IPS-18c (cell line): ENCODE results near the gene LYPD4.
"Not testable (repeated sequence)": the region's sequence is repeated elsewhere in the genome, so short reads cannot be mapped to it uniquely, and the experiment has no call there.

Source experiments
- H3K4me3 ChIP-seq: 2 replicates; pipeline ENCODE4 v1.7.0; 2013; ENCODE audit warnings: low read depth, mild to moderate bottlenecking, low read length, moderate library complexity; ENCODE audit not compliant: insufficient read depth
- H3K9me3 ChIP-seq: one replicate; pipeline ENCODE4 v1.6.1; 2013; ENCODE audit warnings: mild to moderate bottlenecking, low read length, moderate library complexity; ENCODE audit not compliant: control insufficient read depth, insufficient read depth

LYPD4 gene

DNA sequence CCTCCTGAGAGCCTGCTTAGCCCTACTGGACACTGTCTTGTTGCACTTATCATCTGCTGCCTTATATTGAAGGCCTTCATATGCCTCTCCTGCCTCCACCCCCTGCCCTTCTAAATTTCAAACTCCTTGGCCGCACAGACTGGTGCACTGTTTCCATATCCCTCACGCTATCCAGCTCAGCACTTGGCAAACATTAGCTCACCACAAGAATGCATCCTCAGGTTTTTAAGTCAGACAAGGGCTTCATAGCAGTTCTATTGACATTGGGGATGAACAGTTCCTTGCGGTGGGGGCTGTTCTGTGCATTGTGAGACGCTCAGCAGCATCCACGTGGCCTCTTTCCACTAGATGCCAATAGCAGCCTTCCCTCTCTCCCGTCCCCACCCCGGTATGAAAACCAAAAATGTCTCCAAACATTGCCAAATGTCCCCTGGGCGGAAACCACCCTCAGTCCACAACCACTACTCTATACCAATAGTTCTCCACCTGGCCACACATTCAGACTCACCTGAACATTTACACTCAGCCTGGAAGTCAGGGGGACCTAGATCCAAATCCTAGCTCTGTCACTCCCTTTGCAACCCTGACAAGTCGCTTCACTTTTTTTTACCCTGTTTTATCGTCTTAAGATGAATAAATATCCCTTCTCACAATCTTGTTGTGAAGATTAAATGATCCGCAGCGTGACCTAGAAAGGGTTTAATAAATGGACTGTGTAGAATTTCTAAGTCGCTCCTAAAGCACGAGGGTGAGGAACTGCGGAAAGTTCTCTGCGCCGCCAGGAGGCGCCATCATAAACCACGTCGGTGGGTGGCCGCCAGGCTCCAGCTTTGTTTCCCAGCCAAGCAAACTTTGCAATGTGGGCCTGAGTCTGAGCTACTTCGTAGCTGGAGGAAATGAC, 51.7 kb downstream of the LYPD4 start:
- H3K9me3 ChIP-seq, result no peaks in the 10 kb centered on the region
- no peak overlapping the region for H3K4me3 ChIP-seq

DNA sequence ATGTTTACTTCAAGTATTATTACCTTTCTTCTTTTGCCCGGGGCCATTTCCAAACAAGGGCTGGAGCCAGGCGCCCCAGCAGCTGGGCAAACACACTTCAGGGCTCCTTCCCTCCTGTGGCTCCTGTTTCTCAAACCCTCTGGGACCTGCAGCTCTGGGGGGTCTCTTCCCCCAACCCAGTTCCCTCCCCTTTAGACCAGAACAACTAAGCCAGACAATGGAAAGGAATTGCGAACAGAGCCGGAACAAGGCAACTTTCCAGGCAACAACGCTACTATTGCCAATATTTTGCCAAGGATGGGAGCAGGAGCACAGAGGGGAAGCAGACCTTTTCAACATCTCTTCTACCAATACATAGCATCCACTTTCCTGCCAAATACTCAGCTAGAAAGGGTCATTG, 55.4 kb downstream of the LYPD4 start:
- not testable (repeated sequence) for H3K9me3 ChIP-seq, H3K4me3 ChIP-seq

DNA sequence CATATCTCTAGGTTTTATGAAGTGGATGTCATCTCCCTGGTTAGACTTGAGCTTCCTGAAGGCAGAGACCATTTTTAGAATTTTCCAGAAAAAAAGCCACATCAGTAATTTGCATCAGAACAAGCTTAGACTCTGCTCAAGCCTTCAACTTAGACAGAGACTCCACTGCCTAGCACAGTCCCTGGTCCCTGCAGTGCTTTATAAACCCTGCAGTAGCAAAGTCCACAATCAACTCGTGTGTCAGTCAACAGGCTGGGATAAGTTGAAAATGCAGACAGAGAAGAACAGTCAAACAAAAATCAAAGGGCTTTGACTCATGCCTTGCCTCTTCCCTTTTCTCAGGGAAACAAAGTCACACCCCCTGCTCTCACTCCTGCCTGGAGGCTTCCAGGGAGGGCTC, 56.0 kb downstream of the LYPD4 start:
- H3K9me3 ChIP-seq, H3K4me3 ChIP-seq: not testable (repeated sequence)
